Measurements from ENCODE around the gene RNASEH2B.
A peak's percentile ranks its signal among the peaks of the same experiment; 100 is the strongest.

The RNASEH2B gene

GRCh38 chr13:50955241-50955640 is 45.6 kb downstream of the RNASEH2B start:
- no peaks in the 10 kb centered on the region for H3K27me3 ChIP-seq (ENCODE audit: insufficient read depth, low read depth, severe bottlenecking)
- H3K9me3 ChIP-seq (ENCODE audit: severe bottlenecking), result no peaks in the 10 kb centered on the region
- H3K27ac ChIP-seq, result no peak overlapping the region
- H3K4me3 ChIP-seq (ENCODE audit: low read depth, low read length), result no peak overlapping the region
- no peak for DNase-seq
- H3K36me3 ChIP-seq, result no peaks in the 10 kb centered on the region
- TF ChIP-seq, protein P1, sequence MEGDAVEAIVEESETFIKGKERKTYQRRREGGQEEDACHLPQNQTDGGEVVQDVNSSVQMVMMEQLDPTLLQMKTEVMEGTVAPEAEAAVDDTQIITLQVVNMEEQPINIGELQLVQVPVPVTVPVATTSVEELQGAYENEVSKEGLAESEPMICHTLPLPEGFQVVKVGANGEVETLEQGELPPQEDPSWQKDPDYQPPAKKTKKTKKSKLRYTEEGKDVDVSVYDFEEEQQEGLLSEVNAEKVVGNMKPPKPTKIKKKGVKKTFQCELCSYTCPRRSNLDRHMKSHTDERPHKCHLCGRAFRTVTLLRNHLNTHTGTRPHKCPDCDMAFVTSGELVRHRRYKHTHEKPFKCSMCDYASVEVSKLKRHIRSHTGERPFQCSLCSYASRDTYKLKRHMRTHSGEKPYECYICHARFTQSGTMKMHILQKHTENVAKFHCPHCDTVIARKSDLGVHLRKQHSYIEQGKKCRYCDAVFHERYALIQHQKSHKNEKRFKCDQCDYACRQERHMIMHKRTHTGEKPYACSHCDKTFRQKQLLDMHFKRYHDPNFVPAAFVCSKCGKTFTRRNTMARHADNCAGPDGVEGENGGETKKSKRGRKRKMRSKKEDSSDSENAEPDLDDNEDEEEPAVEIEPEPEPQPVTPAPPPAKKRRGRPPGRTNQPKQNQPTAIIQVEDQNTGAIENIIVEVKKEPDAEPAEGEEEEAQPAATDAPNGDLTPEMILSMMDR (IDR thresholded peaks at IDR 0.05; ENCODE audit: low read depth, low read length), result no peak

GRCh38 chr13:50955798-50956197 is 46.2 kb downstream of the RNASEH2B start:
- H3K4me3 ChIP-seq (ENCODE audit: low read depth, low read length), result no peak overlapping the region
- no peaks in the 10 kb centered on the region for H3K36me3 ChIP-seq
- no peak for DNase-seq
- no peaks in the 10 kb centered on the region for H3K27me3 ChIP-seq (ENCODE audit: insufficient read depth, low read depth, severe bottlenecking)
- H3K9me3 ChIP-seq (ENCODE audit: severe bottlenecking), result no peaks in the 10 kb centered on the region
- TF ChIP-seq, protein P1 (IDR thresholded peaks at IDR 0.05; ENCODE audit: low read depth, low read length), result no peak
- H3K27ac ChIP-seq, result no peak overlapping the region

DNA sequence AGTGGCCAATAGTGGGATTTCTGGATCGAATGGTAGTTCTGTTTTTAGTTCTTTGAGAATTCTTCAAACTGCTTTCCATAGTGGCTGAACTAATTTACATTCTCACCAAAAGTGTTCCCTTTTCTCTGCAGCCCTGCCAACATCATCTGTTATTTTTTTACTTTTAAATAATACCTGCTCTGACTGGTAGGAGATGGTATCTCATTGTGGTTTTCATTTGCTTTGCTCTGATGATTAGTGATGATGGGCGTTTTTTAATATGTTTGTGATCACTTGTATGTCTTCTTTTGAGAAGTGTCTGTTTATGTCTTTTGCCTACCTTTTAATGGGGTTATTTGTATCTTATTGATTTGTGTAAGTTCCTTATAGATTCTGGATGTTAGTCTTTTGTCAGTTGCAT is 48.0 kb downstream of the RNASEH2B start:
- Histone ChIP-seq H3K4me3 (ENCODE audit: low read depth, low read length) (no peak overlapping the region), H3K9me3 (ENCODE audit: severe bottlenecking) (no peaks in the 10 kb centered on the region), H3K27me3 (ENCODE audit: insufficient read depth, low read depth, severe bottlenecking) (no peaks in the 10 kb centered on the region), H3K27ac (no peak overlapping the region), H3K36me3 (no peaks in the 10 kb centered on the region)
- no peak for DNase-seq
- TF ChIP-seq, protein P1 (IDR thresholded peaks at IDR 0.05; ENCODE audit: low read depth, low read length), result no peak

GRCh38 chr13:50969691-50970090 is 60.1 kb downstream of the RNASEH2B start:
- Histone ChIP-seq H3K36me3 (no peaks in the 10 kb centered on the region), H3K9me3 (ENCODE audit: severe bottlenecking) (no peaks in the 10 kb centered on the region), H3K27ac (no peak overlapping the region), H3K4me3 (ENCODE audit: low read depth, low read length) (no peak overlapping the region), H3K27me3 (ENCODE audit: insufficient read depth, low read depth, severe bottlenecking) (no peaks in the 10 kb centered on the region)
- peak; percentile 17 for DNase-seq
- TF ChIP-seq, protein P1 (IDR thresholded peaks at IDR 0.05; ENCODE audit: low read depth, low read length), result peak; percentile 29; the same call in 1 of the 2 replicates

GRCh38 chr13:50970956-50971355 is 61.4 kb downstream of the RNASEH2B start:
- no peak for DNase-seq
- H3K27me3 ChIP-seq (ENCODE audit: insufficient read depth, low read depth, severe bottlenecking), result no peaks in the 10 kb centered on the region
- no peaks in the 10 kb centered on the region for H3K9me3 ChIP-seq (ENCODE audit: severe bottlenecking)
- H3K36me3 ChIP-seq, result no peaks in the 10 kb centered on the region
- TF ChIP-seq, protein P1 (IDR thresholded peaks at IDR 0.05; ENCODE audit: low read depth, low read length), result no peak
- no peak overlapping the region for H3K4me3 ChIP-seq (ENCODE audit: low read depth, low read length)
- H3K27ac ChIP-seq, result no peak overlapping the region

DNA sequence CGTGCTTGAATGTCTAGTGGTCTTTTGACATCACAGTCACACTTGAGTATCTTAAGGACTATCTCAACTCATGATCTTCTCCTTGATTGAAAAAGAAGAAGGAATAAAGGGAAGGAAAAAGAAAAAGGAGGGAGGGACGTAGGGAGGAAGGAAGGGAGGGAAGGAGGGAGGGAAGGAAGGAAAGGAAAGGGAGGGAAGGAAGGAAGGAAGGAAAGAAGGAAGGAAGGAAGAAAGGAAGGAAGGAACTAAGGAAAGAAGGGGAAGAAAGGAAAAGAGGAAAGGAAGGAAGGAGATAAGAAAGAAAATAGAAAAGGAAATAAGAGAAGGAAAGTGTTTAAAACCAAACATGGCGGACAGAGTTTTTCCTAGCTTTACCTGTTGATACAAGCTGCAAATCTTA is 64.7 kb downstream of the RNASEH2B start:
- no peak for DNase-seq
- Histone ChIP-seq H3K27me3 (ENCODE audit: insufficient read depth, low read depth, severe bottlenecking) (no peaks in the 10 kb centered on the region), H3K4me3 (ENCODE audit: low read depth, low read length) (no peak overlapping the region), H3K36me3 (no peaks in the 10 kb centered on the region), H3K27ac (no peak overlapping the region), H3K9me3 (ENCODE audit: severe bottlenecking) (no peaks in the 10 kb centered on the region)
- TF ChIP-seq, protein P1 (IDR thresholded peaks at IDR 0.05; ENCODE audit: low read depth, low read length), result no peak

Data from WERI-Rb-1 (cell line).